HEK293 (cell line): ENCODE measurements around the gene ANKRD11.
A peak's percentile ranks its signal among the peaks of the same experiment; 100 is the strongest.

Experiments used
- BCL6B ChIP-seq: fragments of 450-650 bp; formaldehyde crosslinking; IDR thresholded peaks from 2 replicates; pipeline ENCODE4 v1.5.1; 2017; ENCODE audit warnings: missing biosample characterization, missing genetic modification characterization
- GLI2 ChIP-seq: fragments of 450-650 bp; formaldehyde crosslinking; IDR thresholded peaks from 2 replicates; pipeline ENCODE4; 2017; ENCODE audit warnings: missing biosample characterization, missing genetic modification characterization, low read depth, borderline replicate concordance
- HOXD13 ChIP-seq: sonication (generic); formaldehyde crosslinking; IDR thresholded peaks from 2 replicates; pipeline ENCODE4 v1.8.0; 2022; ENCODE audit warnings: missing genetic modification reagents, borderline replicate concordance
- KLF10 ChIP-seq: fragments of 450-650 bp; IDR thresholded peaks from 2 replicates; pipeline ENCODE4 v1.5.1; 2018; ENCODE audit warnings: missing biosample characterization, mild to moderate bottlenecking, missing genetic modification characterization
- KLF7 ChIP-seq: fragments of 450-650 bp; formaldehyde crosslinking; IDR thresholded peaks from 2 replicates; pipeline ENCODE4 v1.5.1; 2016; ENCODE audit warnings: missing biosample characterization, missing genetic modification characterization, borderline replicate concordance
- MEIS1 ChIP-seq: sonication (generic); formaldehyde crosslinking; IDR thresholded peaks from 2 replicates; pipeline ENCODE4 v1.8.1; 2022; ENCODE audit warnings: missing genetic modification reagents, mild to moderate bottlenecking, borderline replicate concordance
- SALL2 ChIP-seq: fragments of 450-650 bp; formaldehyde crosslinking; IDR thresholded peaks from 2 replicates; pipeline ENCODE4 v1.5.0; 2017; ENCODE audit warnings: missing biosample characterization, mild to moderate bottlenecking, missing genetic modification characterization, borderline replicate concordance
- SP2 ChIP-seq: fragments of 450-650 bp; formaldehyde crosslinking; IDR thresholded peaks from 2 replicates; pipeline ENCODE4 v1.5.1; 2016; ENCODE audit warnings: missing biosample characterization, missing genetic modification characterization
- TSHZ1 ChIP-seq: fragments of 450-650 bp; formaldehyde crosslinking; IDR thresholded peaks from 2 replicates; pipeline ENCODE4 v1.5.1; 2016; ENCODE audit warnings: missing biosample characterization, missing genetic modification characterization, borderline replicate concordance
- ZBTB21 ChIP-seq: fragments of 450-650 bp; formaldehyde crosslinking; IDR thresholded peaks from 2 replicates; pipeline ENCODE4 v1.5.1; 2017; ENCODE audit warnings: missing biosample characterization, missing genetic modification characterization
- ZBTB26 ChIP-seq: fragments of 450-650 bp; formaldehyde crosslinking; optimal IDR thresholded peaks from 2 replicates; pipeline ENCODE3; 2016; ENCODE audit warnings: missing biosample characterization, mild to moderate bottlenecking, missing genetic modification characterization
- ZBTB8A ChIP-seq: fragments of 450-650 bp; formaldehyde crosslinking; IDR thresholded peaks from 2 replicates; pipeline ENCODE4 v1.5.1; 2016; ENCODE audit warnings: missing biosample characterization, missing genetic modification characterization
- ZFP3 ChIP-seq: fragments of 450-650 bp; formaldehyde crosslinking; IDR thresholded peaks from 2 replicates; pipeline ENCODE4 v1.5.1; 2016; ENCODE audit warnings: low read depth, missing biosample characterization, missing genetic modification characterization
- ZNF121 ChIP-seq: fragments of 450-650 bp; formaldehyde crosslinking; IDR thresholded peaks from 2 replicates; pipeline ENCODE4 v1.5.1; 2016; ENCODE audit warnings: missing biosample characterization, missing genetic modification characterization
- ZNF132 ChIP-seq: fragments of 450-650 bp; formaldehyde crosslinking; IDR thresholded peaks from 2 replicates; pipeline ENCODE4 v1.5.1; 2017; ENCODE audit warnings: missing biosample characterization, missing genetic modification characterization, borderline replicate concordance
- ZNF16 ChIP-seq: fragments of 450-650 bp; formaldehyde crosslinking; IDR thresholded peaks from 2 replicates; pipeline ENCODE4 v1.5.1; 2016; ENCODE audit warnings: low read depth, missing biosample characterization, missing genetic modification characterization
- ZNF202 ChIP-seq: fragments of 450-650 bp; formaldehyde crosslinking; IDR thresholded peaks from 2 replicates; pipeline ENCODE4 v1.5.1; 2016; ENCODE audit warnings: missing biosample characterization, missing genetic modification characterization, borderline replicate concordance
- ZNF223 ChIP-seq: fragments of 450-650 bp; formaldehyde crosslinking; IDR thresholded peaks from 2 replicates; pipeline ENCODE4 v1.5.1; 2016; ENCODE audit warnings: missing biosample characterization, missing genetic modification characterization
- ZNF26 ChIP-seq: fragments of 450-650 bp; formaldehyde crosslinking; IDR thresholded peaks from 2 replicates; pipeline ENCODE4 v1.5.1; 2016; ENCODE audit warnings: missing biosample characterization, missing genetic modification characterization
- ZNF394 ChIP-seq: fragments of 450-650 bp; formaldehyde crosslinking; IDR thresholded peaks from 2 replicates; pipeline ENCODE4 v1.5.1; 2016; ENCODE audit warnings: missing biosample characterization, missing genetic modification characterization, mild to moderate bottlenecking, moderate library complexity, borderline replicate concordance
- ZNF449 ChIP-seq: fragments of 450-650 bp; formaldehyde crosslinking; IDR thresholded peaks from 2 replicates; pipeline ENCODE4 v1.5.1; 2017; ENCODE audit warnings: missing biosample characterization, mild to moderate bottlenecking, missing genetic modification characterization, moderate library complexity
- ZNF549 ChIP-seq: fragments of 450-650 bp; IDR thresholded peaks from 2 replicates; pipeline ENCODE4 v1.5.1; 2018; ENCODE audit warnings: missing biosample characterization, missing genetic modification characterization, mild to moderate bottlenecking, inconsistent platforms, moderate library complexity
- ZNF600 ChIP-seq: fragments of 450-650 bp; formaldehyde crosslinking; IDR thresholded peaks from 2 replicates; pipeline ENCODE4 v1.5.1; 2016; ENCODE audit warnings: missing biosample characterization, missing genetic modification characterization
- ZNF645 ChIP-seq: fragments of 450-650 bp; formaldehyde crosslinking; IDR thresholded peaks from 2 replicates; pipeline ENCODE4; 2016; ENCODE audit warnings: missing biosample characterization, missing genetic modification characterization
- ZNF692 ChIP-seq: fragments of 450-650 bp; formaldehyde crosslinking; IDR thresholded peaks from 2 replicates; pipeline ENCODE4 v1.5.1; 2016; ENCODE audit warnings: missing biosample characterization, missing genetic modification characterization
- ZNF76 ChIP-seq: fragments of 450-650 bp; formaldehyde crosslinking; IDR thresholded peaks from 2 replicates; pipeline ENCODE4; 2016; ENCODE audit warnings: low read depth, missing biosample characterization, missing genetic modification characterization, borderline replicate concordance

The ANKRD11 gene

GRCh38 chr16:89489040-89489897 is 1.1 kb downstream of the ANKRD11 start (continued):
- TF ChIP-seq TSHZ1 (tag by site-specific recombination) (no peak), BCL6B (tag by site-specific recombination) (no peak), ZBTB21 (tag by site-specific recombination) (peak; percentile 62), ZNF549 (no peak), ZNF692 (tag by site-specific recombination) (peak; percentile 88), SALL2 (no peak), KLF7 (tag by site-specific recombination) (peak; percentile 82; the same call in 1 of the 2 replicates), ZNF223 (tag by site-specific recombination) (no peak), ZFP3 (tag by site-specific recombination) (0 out of 2 replicates have a peak, but pooled peaks have one; percentile 25), SP2 (tag by site-specific recombination) (peak; percentile 65), ZNF132 (tag by site-specific recombination) (no peak), ZNF449 (tag by site-specific recombination) (peak; percentile 75; the same call in 1 of the 2 replicates), HOXD13 (CRISPR knock-in tag) (peak; percentile 55; the same call in 1 of the 2 replicates), ZNF394 (peak; percentile 37; the same call in 1 of the 2 replicates), ZNF121 (tag by site-specific recombination) (no peak), ZNF600 (tag by site-specific recombination) (peak; percentile 34; the same call in 1 of the 2 replicates), ZNF26 (tag by site-specific recombination) (no peak), ZBTB8A (tag by site-specific recombination) (peak; percentile 56), ZBTB26 (tag by site-specific recombination) (peak; percentile 91), ZNF16 (tag by site-specific recombination) (no peak), GLI2 (tag by site-specific recombination) (no peak), ZNF76 (tag by site-specific recombination) (0 out of 2 replicates have a peak, but pooled peaks have one; percentile 27), ZNF645 (tag by site-specific recombination) (no peak), KLF10 (no peak), ZNF202 (tag by site-specific recombination) (no peak), MEIS1 (CRISPR knock-in tag) (no peak)
